MV-4-11 (cell line): ENCODE measurements around the gene CTNNA3.

ENCODE experiments used
- DNase-seq: peaks from one replicate; lab custom pipeline; 2025; lab: John Stamatoyannopoulos, UW

CTNNA3 gene

GRCh38 chr10:66534866-66535265 is 1161.1 kb downstream of the CTNNA3 start:
- no peak for DNase-seq

GRCh38 chr10:66521506-66521905 is 1174.5 kb downstream of the CTNNA3 start:
- DNase-seq: no peak

GRCh38 chr10:66519616-66520015 is 1176.4 kb downstream of the CTNNA3 start:
- DNase-seq: no peak

GRCh38 chr10:66514666-66515065 is 1181.3 kb downstream of the CTNNA3 start:
- no peak for DNase-seq

- no peak for DNase-seq
These were observed 1182.5 kb downstream of the CTNNA3 start for GRCh38 chr10:66513504-66513903.

- DNase-seq: no peak
These were observed 1190.9 kb downstream of the CTNNA3 start for GRCh38 chr10:66505003-66505657.

- DNase-seq: no peak
These were observed 1194.6 kb downstream of the CTNNA3 start for GRCh38 chr10:66501356-66501755.

DNA sequence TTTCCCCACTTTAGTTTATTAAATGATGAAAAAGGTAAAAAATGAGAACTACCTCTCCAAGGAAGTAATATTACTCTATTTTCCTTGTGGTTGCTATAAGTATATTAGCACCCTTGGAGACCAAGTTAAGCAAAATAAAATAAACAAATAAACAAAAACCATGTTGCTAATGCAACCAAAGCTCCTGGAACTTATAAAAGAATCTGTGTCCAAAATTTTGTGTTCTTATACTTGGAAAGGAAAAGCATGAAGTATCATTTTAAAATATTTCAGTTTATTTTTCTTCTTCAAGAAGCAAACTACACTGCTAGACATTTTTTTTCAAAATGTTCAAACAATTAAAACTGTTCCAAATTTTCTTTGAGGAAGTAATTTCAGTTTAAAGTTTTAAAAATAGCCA is 1212.0 kb downstream of the CTNNA3 start:
- DNase-seq: no peak

DNA sequence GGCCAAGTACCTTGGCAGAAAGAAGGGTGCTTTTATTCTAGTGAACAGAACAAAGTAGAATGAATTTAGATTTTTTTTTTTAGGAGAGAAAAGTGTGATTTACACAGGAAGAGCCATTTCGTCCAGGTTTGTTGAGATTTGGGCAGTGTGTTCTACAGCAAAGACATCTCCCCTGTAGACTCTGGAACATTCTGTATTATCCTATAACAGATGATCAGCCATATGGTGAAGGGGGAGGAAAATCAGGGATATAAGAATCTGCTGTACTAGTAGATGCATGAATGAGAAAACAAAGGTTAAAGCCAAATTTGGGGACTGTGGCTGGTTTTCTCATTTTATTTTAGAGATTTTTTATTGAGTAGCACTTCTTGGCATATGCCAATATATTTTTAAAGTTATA is 1223.8 kb downstream of the CTNNA3 start:
- no peak for DNase-seq

- DNase-seq: no peak
These were observed 1229.0 kb downstream of the CTNNA3 start for GRCh38 chr10:66467042-66467441.

DNA sequence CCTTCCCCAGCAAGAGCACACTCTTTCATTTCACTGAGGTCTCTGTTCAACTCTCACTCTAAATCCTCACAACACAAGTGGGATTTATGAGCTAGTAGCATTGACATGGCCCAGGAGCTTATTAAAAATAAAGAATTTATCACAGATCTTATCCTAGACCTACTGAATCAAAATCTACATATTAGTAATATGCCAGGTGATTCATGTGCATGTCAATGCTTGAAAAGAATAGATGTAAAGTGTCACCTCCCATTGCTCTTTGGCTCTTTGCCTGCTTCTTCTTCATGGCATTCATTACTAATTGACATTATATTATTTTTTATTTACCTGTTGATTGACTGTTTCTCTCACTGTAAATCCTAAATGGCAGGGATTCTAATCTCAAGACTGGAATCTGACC is 1229.4 kb downstream of the CTNNA3 start:
- no peak for DNase-seq

DNA sequence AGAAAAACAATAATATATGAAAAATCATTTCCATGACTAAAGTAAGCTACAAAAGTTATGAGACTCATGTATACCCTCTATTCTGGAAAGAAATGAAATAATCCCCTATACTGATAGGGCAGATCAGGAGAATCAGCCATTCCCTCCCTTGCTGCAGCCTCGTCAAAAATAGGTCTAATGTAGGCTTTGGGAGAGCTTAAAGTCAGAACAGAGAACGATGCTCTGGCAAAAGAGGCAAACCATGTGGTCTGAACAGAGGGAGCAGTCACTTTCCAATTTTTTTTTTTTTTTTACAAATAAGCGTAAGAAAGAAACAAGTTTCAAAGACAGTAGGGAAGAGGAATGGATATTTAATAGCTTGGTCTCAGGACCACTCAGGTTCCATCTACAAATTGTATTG is 1232.4 kb downstream of the CTNNA3 start:
- DNase-seq: no peak

DNA sequence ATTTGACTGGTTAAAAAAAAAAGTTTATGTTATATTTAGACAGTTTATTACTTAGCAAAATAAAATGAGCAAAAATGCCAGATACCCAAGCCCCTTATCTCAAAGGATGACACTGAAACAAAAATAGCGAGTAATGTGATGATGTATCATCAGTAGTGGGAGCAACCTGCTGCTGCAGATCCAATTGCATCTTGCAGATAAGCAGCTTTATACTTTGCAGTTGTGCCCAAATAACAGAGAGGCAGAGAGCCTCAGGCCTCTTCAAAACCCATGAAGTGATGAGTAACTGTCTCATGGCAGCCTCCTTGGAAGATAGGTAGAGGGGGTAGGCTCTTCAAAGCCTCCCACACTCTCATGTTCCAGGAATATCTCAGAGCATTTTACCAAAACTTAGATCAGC is 1238.4 kb downstream of the CTNNA3 start:
- DNase-seq: no peak

DNA sequence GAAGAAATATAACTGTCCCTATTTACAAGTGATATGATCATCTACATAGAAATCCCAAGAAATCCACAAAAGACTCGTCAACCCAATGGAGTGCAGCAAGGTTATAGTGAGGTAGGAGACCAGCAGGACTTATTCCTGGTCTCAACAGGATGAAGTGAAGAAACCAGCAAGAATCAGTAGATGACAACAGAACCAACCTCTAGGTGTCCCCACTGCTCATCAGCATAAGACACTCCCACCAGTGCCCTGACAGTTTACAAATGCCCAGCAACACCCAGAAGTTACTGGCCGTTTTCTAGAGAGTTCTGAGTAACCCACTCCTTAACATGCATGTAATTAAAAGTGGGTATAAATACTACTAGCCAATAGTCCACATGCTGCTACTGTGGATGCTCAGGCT is 1240.7 kb downstream of the CTNNA3 start:
- no peak for DNase-seq

- no peak for DNase-seq
These were observed 1255.4 kb downstream of the CTNNA3 start for GRCh38 chr10:66440568-66440967.

DNA sequence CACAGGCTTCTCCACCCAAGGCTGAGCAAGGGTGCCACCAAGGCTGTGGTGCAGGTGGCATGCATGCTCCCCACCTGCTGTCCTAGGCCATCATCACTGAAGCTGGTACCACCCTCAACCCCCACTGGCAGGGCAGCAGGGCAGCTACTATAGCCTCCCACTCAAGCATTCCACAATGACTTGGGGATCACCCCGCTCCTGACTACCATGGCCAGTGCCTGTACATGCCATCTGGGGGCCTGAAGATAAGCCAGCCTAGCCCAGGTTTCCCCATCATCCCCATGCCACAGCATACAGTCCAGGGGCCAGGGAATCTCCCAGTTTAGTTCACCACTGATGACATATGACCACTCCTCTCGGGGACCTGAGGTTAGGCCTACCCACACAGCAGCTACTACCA is 1281.1 kb downstream of the CTNNA3 start:
- no peak for DNase-seq

DNA sequence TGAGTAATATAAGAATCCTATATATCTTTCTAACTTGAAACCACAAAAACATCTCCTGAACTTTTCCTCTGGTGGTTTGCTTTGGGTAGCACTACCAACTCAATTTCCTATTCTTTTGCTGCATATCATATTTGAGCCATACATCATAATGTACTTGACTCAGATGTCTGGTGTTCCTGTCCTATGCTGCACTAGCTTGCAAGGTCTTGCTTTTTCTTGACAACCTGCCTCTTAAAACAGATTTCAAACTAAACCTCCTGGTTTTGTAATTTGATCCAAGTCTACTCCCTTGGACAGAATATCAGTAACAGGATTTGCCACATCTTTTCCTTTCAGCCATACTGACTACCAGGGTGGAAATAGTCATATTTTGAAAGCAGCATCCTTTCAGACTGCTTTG is 1290.4 kb downstream of the CTNNA3 start:
- no peak for DNase-seq

GRCh38 chr10:66398669-66399068 is 1297.3 kb downstream of the CTNNA3 start:
- no peak for DNase-seq

DNA sequence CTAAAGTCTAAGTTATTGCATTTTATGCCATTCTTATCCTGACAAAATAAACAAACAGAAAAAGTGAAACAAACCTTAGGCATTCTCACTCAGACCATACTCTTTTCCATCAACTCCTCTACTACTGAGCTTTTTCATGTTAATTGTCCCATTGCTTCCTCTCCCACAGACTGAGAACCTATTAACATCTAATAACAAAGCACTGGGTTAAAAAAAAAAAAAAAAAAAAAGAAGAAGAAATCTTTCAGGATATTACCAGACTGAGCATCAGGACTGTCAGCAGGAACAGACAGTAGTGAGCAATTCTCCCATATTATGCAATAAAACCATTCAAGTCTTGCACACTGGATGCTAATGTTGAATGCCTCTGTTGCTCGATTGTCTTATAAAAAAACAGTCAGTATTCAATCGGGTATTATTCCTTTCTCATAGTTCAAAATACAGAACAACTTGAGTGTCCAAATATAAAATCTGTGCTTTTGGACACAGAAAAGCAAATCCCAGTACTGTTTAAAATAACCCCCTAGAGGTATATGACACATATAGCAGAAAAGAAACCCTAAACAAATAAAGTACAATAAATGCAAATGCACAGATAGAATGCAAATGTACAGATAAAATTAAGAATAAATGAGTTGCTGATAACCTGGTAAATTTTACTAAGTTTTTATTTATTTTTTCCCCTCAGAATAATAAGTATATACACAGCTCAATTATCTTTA is 1301.5 kb downstream of the CTNNA3 start:
- no peak for DNase-seq

DNA sequence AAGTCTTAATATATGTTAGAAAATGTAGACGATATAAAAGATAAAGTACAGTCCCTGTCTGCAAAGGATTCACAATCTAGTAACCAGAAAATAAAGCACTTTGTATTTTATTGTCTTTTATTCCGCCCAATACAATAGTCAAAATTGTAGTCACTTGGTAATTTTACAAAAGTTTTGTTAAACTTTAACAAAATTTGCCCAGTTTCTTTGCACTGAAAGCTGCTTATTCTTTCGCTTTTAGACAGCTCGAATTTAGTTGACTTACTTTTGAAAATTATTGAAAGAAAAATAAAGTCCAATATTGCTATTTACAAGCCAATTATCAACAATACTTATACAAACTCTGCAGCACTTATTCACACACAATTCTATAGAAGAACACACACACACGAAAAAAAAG is 1305.1 kb downstream of the CTNNA3 start:
- no peak for DNase-seq

GRCh38 chr10:66381045-66381444 is 1315.0 kb downstream of the CTNNA3 start:
- no peak for DNase-seq

DNA sequence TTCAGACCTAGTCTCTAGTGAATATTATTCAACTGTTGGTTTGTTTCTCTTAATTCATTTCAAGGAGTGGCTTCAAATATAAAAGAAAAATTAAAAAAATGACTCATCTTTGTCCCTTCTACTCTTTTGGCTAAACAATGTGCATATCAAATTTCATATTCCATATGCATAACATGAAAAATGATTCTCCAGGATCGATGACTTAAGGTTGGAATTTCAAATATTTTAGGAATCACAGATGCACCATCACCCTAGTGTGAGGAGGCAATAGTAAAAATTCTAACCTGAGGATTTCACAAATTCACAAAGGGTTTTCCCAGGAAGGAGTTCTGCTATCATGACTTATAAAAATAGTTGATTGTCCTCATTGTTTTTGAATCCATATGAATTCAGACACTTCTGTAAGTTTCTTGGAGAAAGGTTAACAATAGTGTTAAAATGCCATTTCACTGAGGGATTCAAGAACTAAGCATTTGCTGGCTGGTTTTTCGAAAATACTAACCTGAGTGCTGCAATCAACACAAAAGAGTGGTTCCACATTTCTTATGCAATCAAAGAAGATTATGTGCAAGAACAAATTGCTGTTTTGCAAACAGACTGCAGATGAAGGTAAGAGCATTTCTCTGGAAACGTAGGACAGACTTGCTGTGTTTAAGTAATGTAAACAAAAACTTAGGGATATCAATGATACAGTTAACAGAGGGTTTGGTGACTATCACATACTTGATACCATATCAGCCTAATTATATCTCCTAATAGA is 1317.7 kb downstream of the CTNNA3 start:
- no peak for DNase-seq

- DNase-seq: no peak
These were observed 1327.8 kb downstream of the CTNNA3 start for GRCh38 chr10:66368146-66368545.
